SU-DHL-6 (cell line): ENCODE results near the gene RNF113B.

ENCODE experiments used
- H2AFZ ChIP-seq: fragments of 200-600 bp; sonication (generic); 2 replicates; pipeline ENCODE4 v1.6.1; 2014; ENCODE audit warnings: low read depth, mild to moderate bottlenecking, moderate library complexity, mixed read lengths, antibody characterized with exemption, low read length; ENCODE audit not compliant: severe bottlenecking
- H3F3A ChIP-seq: fragments of 200-600 bp; shearing (Covaris generic); 2 replicates; pipeline ENCODE4 v1.6.0; 2016; ENCODE audit warnings: antibody characterized with exemption, mild to moderate bottlenecking; ENCODE audit not compliant: insufficient read depth
- H3K27ac ChIP-seq: fragments of 200-600 bp; sonication (generic); 2 replicates; pipeline ENCODE4 v1.5.1; 2016; ENCODE audit warnings: low read depth, mild to moderate bottlenecking, low read length, moderate library complexity, mixed read lengths
- H3K27me3 ChIP-seq: fragments of 200-600 bp; sonication (generic), shearing (Covaris generic); 2 replicates; pipeline ENCODE4 v1.6.0; 2014; ENCODE audit warnings: mild to moderate bottlenecking, low read length
- H3K36me3 ChIP-seq: fragments of 200-600 bp; sonication (generic); 2 replicates; pipeline ENCODE4 v1.6.1; 2014; ENCODE audit warnings: mild to moderate bottlenecking, low read length, mixed read lengths
- H3K4me2 ChIP-seq: fragments of 300-600, 200-600 bp; shearing (Covaris generic), sonication (generic); 2 replicates; pipeline ENCODE4 v1.6.0; 2014; ENCODE audit warnings: low read length, low read depth, mild to moderate bottlenecking; ENCODE audit not compliant: poor library complexity, severe bottlenecking
- H3K4me3 ChIP-seq: fragments of 200-600 bp; sonication (generic); 2 replicates; pipeline ENCODE4 v1.5.1; 2014; ENCODE audit warnings: antibody characterized with exemption, low read length, mild to moderate bottlenecking, mixed read lengths; ENCODE audit not compliant: insufficient read depth, poor library complexity, severe bottlenecking
- H3K79me2 ChIP-seq: fragments of 200-600 bp; sonication (generic); 2 replicates; pipeline ENCODE4 v1.6.1; 2014; ENCODE audit warnings: mild to moderate bottlenecking, low read length, moderate library complexity; ENCODE audit not compliant: insufficient read depth
- H3K9ac ChIP-seq: fragments of 200-600 bp; sonication (generic); 2 replicates; pipeline ENCODE4 v1.7.0; 2014; ENCODE audit warnings: mild to moderate bottlenecking, low read length
- H3K9me2 ChIP-seq: fragments of 200-600 bp; sonication (generic); replicated peaks from 2 replicates; pipeline ENCODE4 v1.6.1; 2014; ENCODE audit warnings: low read length; ENCODE audit not compliant: insufficient read depth
- H3K9me3 ChIP-seq: fragments of 200-600 bp; sonication (generic); 2 replicates; pipeline ENCODE4 v1.6.1; 2014; ENCODE audit warnings: low read length, mixed read lengths; ENCODE audit not compliant: insufficient read depth
- H4K20me1 ChIP-seq: fragments of 200-600 bp; sonication (generic); 2 replicates; pipeline ENCODE4 v1.6.1; 2014; ENCODE audit warnings: low read depth, mild to moderate bottlenecking, antibody characterized with exemption, low read length, moderate library complexity, mixed read lengths
- CTCF ChIP-seq: fragments of 200-600 bp; sonication (generic); IDR thresholded peaks from one replicate; pipeline ENCODE4 v1.5.1; 2017; ENCODE audit warnings: antibody characterized with exemption, mild to moderate bottlenecking, low read length, moderate library complexity; ENCODE audit not compliant: insufficient read depth, poor library complexity, severe bottlenecking
- EZH2phosphoT487 ChIP-seq: fragments of 200-600 bp; sonication (generic), shearing (Covaris generic); conservative IDR thresholded peaks from 2 replicates; pipeline ENCODE4 v1.6.1; 2018; ENCODE audit warnings: mild to moderate bottlenecking, antibody characterized with exemption, low read length, moderate library complexity, mixed read lengths

Gene RNF113B

DNA sequence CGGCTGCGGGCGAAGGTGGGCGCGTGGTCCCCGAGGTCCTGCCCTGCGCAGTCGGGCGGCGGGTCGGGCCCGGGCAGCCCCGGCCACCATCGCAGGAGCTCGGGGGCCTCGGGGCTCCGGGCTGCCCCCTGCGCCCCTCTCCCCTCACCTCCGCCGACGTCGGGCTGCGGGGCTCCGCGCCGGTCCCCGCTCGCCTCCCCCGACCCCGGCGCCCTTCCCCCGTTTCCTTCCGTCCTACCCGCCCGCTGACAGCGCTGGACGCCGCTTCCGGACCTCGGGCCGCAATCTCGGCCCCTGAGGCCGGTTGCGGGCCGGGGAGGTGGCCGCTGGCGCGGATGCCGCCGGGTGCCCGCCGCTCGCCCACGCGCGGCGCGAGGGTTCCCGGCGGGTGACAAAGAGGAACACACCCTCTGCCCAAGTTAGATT lies 33.5 kb downstream of the RNF113B start:
- Histone ChIP-seq H3K9me3 (no peaks in the 10 kb centered on the region), H3K27me3 (no peaks in the 10 kb centered on the region), H3K27ac (no peak overlapping the region), H3K4me2 (no peak overlapping the region), H3K4me3 (no peak overlapping the region), H2AFZ (no peak overlapping the region), H4K20me1 (no peaks in the 10 kb centered on the region), H3K79me2 (no peaks in the 10 kb centered on the region), H3K36me3 (no peaks in the 10 kb centered on the region), H3K9me2 (no peaks in the 10 kb centered on the region), H3F3A (no peaks in the 10 kb centered on the region), H3K9ac (no peak overlapping the region)
- TF ChIP-seq CTCF (no peak), EZH2phosphoT487 (no peak)

- Histone ChIP-seq H3K9me3 (no peaks in the 10 kb centered on the region), H4K20me1 (no peaks in the 10 kb centered on the region), H3K4me3 (no peak overlapping the region), H3K9ac (no peak overlapping the region), H3F3A (no peaks in the 10 kb centered on the region), H3K9me2 (no peaks in the 10 kb centered on the region), H3K27ac (no peak overlapping the region), H3K36me3 (no peaks in the 10 kb centered on the region), H3K79me2 (no peaks in the 10 kb centered on the region), H3K27me3 (no peaks in the 10 kb centered on the region), H2AFZ (no peak overlapping the region), H3K4me2 (no peak overlapping the region)
- no peak for TF ChIP-seq EZH2phosphoT487
- TF ChIP-seq CTCF: no peak
These were observed 33.9 kb downstream of the RNF113B start for GRCh38 chr13:98143157-98143553.

DNA sequence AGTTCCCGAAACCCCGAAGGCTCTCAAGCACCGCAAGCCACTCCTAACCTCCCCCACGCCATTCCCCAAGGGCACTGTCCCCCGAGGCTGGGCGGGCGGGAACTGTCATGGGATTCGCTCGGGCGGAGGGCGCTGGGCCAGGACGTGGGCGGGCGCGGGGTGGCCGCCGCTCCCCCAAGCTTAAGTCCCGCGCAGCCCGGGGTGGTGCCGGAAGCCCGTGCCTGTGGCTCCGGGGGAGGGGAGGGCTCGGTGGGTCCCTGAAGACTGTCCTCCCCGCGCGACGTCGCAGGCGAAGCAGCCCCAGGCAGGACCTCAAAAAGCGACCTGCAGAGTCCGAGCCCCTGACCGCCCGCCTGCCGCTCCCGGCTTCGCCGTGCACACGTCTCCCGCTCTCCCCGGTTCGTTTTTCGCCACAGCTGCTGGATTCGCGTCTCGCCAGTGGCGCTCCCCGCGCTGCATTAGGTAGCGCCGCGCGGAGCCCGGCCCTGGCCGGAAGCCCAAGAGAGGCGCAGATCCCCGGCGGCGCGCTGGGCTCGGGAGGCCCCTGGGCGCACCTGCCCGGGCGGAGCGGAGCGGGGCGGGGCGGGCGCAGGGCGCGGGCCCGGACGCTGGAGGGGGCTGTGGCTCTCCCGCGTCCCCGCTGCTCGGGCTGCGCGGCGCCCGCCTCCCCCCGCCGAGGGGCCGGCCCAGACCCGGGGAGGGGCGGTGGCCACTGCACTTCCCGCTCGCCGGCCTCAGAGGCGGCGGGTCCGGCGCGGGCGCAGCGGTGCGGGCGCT lies 34.5 kb downstream of the RNF113B start, which contains the start of gene FARP1:
Gene FARP1, plus strand, starts transcription at position 715 of the 777 bp plus-strand sequence. CDS start 70,149 bp downstream, outside the sequence.
- no peaks in the 10 kb centered on the region for H3K9me2 ChIP-seq
- no peaks in the 10 kb centered on the region for H3K9me3 ChIP-seq
- no peaks in the 10 kb centered on the region for H3K27me3 ChIP-seq
- no peak within 1 kb of the TSS for H2AFZ ChIP-seq
- H4K20me1 ChIP-seq: no peaks in the 10 kb centered on the region
- no peak for TF ChIP-seq CTCF
- no peak for TF ChIP-seq EZH2phosphoT487
- H3F3A ChIP-seq: no peaks in the 10 kb centered on the region
- H3K79me2 ChIP-seq: no peaks in the 10 kb centered on the region
- no peak within 1 kb of the TSS for H3K4me2 ChIP-seq
- H3K9ac ChIP-seq: no peak within 1 kb of the TSS
- H3K4me3 ChIP-seq: no peak within 1 kb of the TSS
- no peaks in the 10 kb centered on the region for H3K36me3 ChIP-seq
- no peak within 1 kb of the TSS for H3K27ac ChIP-seq
